HG03103 (cell line): ENCODE measurements around the gene MNAT1.
"Not testable (repeated sequence)": the region's sequence is repeated elsewhere in the genome, so short reads cannot be mapped to it uniquely, and the experiment has no call there.

Source experiments
- ATAC-seq: cut with Tn5 transposase; IDR thresholded peaks from one replicate; pipeline ENCODE4 v1.9.1; 2021; ENCODE audit warnings: low read depth; ENCODE audit not compliant: unreplicated experiment

The MNAT1 gene

DNA sequence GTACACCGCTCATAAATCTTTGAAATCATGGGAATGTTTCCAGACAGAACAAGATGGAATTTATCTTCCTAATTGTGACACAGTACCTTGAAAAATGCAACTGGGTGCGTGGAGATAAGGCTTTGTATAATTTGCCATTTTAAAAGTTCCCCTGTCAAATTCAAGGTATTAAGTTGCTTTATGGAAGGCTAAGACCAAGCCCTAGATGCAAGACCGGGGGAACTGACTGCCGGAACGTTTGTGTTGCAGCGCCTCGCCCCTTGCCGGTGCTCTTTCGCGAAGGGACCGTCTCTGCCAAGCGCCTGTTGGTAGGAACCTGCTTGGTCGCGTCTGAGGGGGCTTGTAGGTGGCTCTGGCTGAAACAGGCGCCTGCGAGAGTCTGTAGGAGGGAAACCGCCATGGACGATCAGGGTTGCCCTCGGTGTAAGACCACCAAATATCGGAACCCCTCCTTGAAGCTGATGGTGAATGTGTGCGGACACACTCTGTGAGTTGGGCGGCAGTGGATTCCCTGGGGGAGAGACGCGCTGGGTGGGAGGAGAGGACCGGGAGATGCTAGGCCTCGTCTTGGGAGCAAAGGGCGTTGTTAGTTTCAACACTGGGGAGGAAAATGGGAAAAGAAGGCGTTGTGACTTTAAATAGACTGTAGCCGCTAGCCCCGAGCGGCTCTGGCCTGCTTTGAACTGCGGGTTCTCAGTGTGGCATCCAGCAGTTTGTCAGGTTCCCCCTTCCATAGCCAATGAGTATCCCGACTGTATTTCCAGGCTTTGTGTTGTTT lies at the start of gene MNAT1:
Gene MNAT1, plus strand, starts transcription at position 297 of the 778 bp plus-strand sequence. Its CDS starts 102 bp downstream, at position 399.
- peak; percentile 98 for ATAC-seq

DNA sequence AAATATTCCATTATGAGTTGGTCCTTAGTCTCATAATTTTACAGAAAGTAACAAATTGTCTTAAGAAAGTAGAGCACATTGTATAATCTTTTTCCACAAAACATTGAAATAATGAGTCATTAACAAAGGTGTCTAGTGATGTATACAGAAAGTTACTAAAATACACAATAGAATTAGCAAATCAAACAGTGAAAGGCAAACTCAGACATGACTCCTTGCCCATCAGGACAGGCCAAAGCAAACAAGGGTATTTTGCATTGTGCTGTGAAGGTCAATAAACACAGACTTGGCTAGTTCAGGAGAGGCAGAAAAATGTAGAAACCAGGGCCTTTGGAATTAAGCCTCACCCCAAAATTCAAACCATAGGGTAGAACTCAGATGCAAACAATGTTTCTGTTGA lies 47.7 kb upstream of the MNAT1 start:
- no peak for ATAC-seq

DNA sequence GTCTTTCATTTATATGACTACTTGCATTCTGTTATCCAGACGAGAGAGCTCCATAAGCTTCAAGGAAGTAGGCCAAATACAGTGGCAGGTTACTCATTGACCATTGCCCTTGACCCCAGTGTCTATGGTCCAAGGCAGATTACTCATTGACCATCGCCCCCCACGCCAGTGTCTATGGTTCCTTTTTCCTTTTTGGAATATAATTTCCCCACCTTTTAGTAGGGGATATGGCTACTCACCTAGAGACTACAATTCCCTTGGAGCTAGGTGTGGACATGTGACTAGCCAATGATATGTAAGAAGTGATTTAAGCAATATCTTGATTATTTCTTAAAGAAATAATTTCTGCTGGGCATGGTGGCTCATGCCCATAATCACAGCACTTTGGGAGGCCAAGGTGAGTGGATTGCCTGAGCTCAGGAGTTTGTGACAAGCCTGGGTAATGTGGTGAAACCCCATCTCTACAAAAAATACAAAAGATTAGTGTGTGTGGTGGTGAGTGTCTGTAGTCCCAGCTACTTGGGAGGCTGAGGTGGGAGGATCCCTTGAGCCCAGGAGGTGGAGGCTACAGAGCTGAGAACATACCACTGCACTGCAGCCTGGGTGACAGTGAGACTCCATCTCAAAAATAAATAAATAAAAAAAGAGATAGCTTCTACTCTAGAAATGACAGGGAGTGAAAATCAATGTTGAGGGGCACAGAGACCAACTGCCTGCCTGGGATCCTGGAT lies 43.0 kb upstream of the MNAT1 start:
- no peak for ATAC-seq

DNA sequence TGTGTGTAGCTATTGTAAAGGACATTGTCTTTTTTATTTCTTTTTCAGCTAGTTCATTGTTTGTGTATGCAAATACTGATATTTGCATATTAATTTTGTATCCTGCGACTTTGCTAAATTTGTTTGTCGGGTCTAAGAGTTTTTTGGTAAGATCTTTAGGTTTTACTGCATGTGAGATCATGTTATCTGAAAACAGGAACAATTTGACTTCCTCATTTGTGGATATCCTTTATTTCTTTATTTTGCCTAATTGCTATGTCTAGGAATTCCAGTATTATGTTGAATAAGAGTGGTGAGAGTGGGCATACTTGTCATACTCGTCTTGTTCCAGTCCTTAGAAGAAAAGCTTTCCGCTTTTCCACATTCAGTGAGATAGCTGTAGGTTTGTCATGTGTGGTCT lies 39.2 kb upstream of the MNAT1 start:
- no peak for ATAC-seq

DNA sequence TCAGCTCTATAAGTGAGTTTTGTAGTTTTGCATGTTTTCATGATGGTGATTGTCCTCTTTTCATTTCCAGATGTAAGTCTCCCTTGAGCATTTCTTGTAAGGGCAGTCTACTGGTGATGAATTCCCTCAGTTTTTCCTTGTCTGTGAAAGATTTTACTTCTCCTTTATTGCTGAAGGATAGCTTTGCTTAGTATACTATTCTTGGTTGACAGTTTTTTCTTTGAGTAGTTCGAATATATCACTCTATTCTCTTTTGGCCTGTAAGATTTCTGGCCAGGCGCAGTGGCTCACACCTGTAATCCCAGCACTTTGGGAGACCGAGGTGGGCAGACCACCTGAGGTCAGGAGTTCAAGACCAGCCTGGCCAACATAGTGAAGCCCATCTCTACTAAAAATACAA lies 34.0 kb upstream of the MNAT1 start:
- no peak for ATAC-seq

DNA sequence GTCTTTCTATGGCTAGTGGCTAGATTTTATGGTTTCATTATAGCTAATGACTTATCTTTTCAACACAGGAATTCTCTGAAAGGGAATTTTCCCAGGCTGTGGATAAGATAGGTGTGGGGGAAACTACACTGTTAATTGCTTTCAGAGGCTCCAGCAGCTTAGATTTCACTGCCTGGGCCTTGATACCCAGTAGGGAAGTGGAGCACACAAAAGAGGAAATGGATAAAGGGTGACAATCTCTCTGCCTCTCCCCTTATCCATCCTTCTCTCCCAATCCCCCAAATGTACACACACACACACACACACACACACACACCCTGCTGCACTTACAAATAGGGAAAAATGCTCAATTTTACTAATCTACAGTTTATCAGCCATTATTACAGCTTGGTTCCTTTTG lies 29.5 kb upstream of the MNAT1 start:
- no peak for ATAC-seq

DNA sequence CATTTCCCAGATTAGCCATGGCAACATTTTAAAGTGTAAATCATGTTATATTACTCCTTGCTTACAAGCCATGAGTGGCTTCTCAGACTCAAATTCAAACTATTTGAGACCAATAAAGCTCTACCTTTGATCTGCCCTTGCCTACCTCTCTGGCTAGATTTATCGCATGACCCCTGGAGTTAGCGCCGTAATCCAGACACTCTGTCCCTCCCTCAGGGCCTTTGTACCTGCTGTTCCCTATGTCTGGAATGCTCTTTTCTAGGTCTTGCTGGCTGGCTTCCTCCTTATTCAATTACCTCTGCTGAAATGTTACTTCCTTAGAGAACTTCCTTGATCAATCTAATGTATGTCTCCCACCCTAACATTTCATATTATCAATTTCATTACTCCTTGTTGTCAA lies 26.7 kb upstream of the MNAT1 start:
- no peak for ATAC-seq

DNA sequence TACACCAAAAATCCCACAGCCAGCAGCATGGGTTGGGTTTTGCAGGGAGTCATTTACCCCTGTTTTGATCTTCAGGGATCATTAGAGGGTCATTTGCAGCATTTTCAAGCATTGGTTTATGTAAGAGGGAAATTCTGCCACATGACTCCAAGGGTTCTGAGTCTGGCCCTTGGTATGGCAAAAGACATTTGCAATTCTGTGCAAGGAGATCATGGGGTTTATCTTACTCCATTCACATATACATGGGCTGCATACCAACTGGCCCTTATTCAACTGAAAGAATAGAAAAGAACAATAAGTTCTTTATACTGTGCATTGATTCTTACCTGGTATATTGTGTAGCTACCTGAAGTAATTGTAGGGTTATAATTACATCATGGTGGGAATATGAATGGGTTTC lies 24.1 kb upstream of the MNAT1 start:
- ATAC-seq, result no peak

DNA sequence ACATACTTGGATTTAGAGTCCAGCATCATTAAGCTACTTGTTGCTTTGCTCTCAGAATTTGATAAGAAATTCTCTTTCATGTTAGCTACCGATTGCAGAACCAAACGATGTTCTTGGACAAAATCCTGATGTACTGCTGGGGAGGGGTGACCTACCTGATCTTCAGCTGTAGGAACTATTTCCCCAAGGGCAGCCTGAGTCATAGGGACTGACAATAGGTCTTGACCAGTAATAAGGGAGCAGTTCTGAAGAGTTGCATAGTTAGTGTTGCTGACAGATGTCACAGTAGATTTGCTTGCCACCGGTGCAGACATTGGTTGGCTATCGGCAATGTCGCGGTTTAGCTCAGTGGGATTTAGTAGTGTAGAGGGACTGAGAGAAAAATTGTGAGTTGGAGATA lies 21.0 kb upstream of the MNAT1 start:
- no peak for ATAC-seq

DNA sequence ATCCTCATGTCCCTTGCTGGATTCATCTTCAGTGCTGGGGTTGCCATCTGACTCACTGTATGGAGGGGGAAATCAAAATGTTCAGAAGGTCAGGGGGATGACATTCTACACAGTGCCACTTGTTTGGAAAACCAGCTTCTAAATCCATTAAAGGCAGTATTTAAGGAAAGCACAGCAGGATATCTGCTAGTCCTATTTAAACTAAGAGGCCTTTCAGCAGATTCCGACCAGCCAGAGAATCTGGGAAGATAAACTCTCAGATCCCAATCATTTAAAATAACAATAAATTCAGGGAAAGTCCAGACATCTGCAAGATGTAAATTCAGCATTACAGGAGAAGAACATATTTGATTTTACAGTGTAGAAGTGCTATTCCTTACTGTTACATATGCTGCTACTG lies 14.2 kb upstream of the MNAT1 start:
- ATAC-seq, result no peak

DNA sequence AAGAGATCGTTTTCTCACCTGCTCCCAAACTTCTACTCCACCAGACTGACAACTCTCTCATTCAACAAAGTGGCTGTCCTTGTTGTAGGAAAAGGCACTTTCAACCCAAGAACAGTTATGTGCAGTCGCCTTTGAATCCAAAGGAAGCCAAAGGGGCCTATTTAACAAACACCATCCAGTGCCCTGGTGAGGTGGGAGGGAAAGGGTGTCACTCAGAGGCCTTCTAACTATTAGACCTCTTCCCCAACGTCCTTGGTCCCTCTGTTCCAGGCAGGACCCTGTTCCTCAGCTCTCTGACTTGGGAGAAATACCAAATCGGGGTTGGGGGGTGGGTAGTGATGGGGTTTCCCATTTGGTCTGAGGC lies 13.6 kb upstream of the MNAT1 start:
- no peak for ATAC-seq

DNA sequence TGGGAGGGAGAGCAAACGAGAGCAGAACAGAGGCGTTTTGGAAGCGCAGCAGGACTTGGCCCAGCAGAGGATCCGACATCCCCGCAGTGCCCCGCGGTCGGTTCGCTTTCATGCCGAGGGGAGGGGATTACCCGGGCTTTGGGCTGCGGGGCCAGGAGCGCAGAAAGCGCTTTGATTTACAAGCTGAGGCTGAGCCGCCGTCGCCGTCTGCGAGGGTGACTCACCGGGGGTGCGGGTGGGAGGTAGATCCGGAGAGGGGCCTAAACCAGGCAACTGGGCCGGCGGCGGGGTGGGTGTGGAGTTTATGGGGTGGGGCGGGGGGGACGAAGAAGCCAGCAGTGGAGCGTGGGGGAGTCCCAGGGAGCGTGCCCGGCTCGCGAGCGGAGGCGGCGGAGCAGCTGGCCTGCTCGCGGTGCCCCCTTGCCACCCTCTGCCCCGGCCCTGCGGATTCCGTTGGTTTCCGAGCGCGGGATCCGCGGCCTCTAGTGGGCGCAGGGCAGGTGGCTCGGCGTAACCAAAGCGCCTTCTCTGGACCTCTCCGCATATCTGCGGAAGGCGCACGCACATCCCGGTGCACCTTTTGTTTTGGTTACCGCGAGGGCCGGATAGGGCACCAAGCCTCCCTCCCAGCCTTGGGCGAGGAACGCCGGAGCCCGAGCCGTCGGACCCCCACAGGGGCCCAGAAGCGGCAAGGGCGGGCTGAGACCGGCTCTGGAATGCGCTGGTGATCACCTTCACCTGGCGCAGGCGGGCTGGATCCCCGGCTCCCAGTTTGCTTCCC lies 13.0 kb upstream of the MNAT1 start:
- ATAC-seq, result no peak

DNA sequence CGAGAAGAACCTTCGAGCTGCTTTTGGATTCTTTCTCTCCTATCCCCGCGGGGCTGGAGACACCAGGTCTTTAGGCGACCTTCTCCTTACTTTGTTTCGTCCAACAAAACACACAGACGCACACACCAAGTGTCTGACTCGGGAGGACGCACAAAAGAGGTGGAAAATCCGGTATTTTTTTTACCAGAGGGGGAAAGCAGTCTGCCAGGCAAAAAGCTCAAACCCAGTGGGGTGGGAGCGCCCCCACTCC lies 12.5 kb upstream of the MNAT1 start:
- ATAC-seq, result no peak

DNA sequence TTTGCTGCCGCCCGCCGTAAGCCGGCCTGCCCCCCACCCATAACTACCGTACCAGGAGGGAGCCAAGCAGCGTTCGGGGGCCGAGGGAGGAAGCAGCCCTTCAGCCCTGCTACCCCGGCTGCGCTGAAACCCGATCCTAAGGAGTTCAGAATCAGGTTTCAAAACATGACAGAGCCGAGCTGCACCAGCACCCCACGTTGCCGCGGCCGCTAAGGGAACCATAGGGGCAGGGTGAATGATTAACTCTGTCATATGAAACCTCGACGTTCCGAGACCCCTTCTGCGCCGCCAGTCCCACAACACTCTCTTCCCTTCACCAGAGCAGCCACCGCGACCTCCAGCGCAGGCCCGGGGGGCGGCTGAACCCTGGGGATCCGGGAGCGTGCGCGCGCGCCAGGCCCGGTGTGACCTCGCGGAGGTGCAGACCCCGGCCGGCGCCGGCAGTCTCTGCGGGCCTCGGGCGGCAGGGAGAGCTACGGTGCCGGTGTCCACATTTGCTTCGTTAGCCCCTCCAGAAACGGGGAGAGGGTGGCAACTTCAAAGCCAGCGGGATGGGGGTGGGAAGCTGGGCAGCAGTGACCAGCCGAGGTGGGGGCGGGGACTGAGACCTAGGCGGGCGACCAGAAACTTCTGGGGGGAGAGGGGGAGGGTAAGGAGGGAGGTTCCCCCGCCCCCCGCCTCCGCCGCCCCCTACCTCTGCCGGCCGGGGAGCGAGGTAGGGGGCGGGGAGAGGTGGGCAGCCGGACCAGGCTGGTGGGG lies 12.0 kb upstream of the MNAT1 start:
- no peak for ATAC-seq

DNA sequence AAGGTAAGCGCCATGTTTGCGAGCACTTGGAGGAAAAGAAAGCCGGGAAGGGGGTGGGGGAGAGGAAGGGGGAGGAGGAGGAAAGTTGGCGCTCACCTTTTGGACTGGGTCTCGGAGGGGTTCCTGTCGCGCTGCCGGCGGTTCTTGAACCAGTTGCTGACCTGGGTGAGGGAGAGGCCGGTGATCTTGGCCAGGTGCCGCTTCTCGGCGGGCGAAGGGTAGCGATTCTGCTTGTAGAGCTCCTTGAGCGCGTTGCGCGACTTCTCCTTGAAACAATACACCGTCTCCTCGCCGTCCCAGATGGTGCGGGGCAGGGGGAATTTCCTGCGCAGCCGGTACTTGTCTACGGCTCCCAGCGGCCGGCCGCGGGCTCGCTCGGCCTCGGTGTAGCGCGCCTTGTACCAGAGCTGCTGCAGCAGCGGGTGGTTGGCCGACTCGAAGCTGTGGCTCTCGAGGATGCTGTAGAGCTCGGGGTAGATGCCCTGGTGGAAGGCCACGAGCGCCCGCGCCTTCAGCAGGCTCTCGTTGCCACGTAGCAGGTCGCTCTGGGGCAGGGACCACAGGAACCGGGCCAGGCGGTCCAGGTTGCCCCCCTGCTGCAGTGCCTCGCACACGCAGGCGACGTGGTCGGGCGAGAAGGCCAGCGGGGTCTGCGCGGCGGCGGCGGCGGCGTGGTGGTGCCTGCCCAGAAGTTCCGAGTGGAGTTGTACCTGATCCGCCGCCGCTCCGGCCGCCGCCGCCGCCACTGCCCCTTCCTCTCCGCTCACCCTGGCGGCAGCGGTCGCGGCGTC lies 11.2 kb upstream of the MNAT1 start:
- ATAC-seq, result no peak

DNA sequence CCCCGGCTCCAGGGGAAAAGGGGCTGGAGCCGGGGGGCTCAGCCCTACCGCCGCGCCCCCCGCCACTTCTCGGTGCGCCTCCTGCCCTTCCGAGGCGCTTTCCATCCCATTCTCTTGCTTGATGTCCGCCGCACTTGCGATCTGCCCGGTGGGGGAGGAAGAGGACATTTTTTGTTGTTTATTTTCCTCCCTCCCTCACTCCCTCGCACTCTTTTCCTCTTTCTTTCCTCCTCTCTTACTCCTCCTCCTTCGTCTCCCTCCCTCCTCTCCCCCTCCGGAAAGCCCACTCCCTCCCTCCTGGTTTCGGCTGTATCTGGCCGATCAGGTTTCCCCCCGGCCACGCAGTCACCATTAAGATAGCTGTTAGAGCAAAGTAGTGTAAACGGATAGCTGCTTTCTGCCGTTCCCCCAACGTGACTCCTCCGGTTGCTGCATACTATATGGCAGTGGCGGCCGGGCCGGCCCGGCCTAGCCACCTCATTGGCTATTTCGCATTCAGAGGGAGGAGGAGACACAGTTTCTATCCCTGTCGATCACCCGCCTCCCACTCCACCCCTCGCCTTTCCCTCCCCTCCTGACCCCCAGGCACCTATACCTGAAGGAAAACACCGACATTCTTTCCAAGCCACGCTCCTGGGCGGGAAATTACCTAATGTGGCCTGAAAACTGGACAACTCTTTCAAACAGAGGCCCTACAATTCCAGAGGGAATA lies 10.5 kb upstream of the MNAT1 start, which contains the start of gene SIX4:
Gene SIX4, minus strand, starts transcription at position 445 of the 712 bp plus-strand sequence. Its CDS starts 277 bp downstream, at position 168.
- peak; percentile 57 for ATAC-seq

DNA sequence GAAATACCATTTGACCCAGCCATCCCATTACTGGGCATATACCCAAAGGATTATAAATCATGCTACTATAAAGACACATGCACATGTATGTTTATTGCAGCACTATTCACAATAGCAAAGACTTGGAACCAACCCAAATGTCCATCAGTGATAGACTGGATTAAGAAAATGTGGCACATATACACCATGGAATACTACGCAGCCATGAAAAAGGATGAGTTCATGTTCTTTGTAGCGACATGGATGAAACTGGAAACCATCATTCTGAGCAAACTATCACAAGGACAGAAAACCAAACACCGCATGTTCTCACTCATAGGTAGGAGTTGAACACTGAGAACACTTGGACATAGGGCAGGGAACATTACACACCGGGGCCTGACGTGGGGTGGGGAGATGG lies 3.3 kb upstream of the MNAT1 start:
- ATAC-seq, result not testable (repeated sequence)

DNA sequence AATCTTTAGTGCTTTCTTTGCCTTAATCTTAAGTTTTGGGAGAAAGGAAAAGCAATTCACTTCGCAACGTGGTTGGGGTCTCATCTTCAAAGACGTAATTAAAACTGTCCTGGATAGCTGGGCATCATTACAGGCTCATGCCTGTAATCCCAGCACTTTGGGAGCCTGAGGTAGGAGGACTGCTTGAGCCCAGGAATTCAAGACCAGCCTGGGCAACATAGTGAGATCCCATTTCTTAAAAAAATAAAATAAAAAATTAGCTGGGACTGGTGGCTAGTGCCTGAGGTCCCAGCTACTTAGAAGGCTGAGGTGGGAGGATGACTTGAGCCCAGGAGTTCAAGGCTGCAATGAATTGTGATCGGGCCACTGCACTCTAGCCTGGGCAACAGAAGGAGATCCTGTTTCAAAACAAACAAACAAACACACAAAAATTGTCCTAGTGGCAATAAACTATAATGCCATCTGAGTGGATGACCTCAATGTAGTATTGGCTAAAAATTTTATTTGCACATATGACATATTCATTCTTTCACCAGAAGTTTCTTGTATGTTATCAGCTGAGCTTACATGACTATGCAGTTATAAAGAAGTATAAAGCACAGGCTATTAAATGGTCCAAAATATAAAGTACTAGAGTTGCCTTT lies 1.6 kb upstream of the MNAT1 start:
- no peak for ATAC-seq

DNA sequence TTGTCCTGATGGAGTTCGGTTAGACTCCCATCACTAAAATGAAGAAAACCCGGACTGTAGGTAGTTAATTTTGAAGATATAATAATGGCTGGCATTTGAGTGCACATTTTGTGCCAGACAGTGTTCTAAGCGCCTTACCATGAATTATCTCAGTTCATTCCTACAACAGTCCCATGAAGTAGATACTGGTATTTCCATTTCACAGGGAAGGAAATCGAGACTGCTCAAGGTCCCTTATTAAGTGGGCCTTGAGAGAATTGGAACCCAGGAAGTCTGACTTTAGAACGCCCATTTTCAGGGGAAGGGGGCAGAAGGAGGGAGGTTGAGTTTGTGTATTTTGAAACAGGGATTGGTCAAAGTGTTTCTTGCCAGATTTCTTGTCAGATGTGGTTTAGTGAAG lies 855 bp downstream of the MNAT1 start:
- ATAC-seq, result no peak
